ENCODE measurements around the gene COQ8B.
"Not testable (repeated sequence)": the region's sequence is repeated elsewhere in the genome, so short reads cannot be mapped to it uniquely, and the experiment has no call there.

COQ8B gene

DNA sequence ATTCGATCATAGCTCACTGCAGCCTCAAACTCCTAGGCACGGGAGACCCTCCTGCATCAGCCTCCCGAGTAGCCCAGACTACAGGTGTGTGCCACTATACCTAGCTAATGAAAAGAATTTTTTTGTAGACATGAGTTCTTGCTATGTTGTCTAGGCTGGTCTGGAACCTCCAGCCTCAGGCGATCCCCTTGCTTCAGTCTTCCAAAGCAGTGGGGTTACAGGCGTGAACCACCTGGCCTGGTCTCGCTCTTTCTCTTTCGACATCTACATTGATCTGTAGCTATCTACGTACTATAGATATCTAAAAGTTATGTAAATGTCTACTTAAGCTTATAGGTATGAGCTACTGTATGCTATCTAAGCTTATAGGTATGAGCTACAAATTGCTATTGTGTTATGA is 58.7 kb downstream of the COQ8B start:
- H3K27ac ChIP-seq, result no peak overlapping the region
- TF ChIP-seq, protein P1, sequence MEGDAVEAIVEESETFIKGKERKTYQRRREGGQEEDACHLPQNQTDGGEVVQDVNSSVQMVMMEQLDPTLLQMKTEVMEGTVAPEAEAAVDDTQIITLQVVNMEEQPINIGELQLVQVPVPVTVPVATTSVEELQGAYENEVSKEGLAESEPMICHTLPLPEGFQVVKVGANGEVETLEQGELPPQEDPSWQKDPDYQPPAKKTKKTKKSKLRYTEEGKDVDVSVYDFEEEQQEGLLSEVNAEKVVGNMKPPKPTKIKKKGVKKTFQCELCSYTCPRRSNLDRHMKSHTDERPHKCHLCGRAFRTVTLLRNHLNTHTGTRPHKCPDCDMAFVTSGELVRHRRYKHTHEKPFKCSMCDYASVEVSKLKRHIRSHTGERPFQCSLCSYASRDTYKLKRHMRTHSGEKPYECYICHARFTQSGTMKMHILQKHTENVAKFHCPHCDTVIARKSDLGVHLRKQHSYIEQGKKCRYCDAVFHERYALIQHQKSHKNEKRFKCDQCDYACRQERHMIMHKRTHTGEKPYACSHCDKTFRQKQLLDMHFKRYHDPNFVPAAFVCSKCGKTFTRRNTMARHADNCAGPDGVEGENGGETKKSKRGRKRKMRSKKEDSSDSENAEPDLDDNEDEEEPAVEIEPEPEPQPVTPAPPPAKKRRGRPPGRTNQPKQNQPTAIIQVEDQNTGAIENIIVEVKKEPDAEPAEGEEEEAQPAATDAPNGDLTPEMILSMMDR (IDR thresholded peaks at IDR 0.05), result no peak
- no peak for TF ChIP-seq ZFX (IDR thresholded peaks at IDR 0.05; ENCODE audit: borderline replicate concordance)

- H3K27ac ChIP-seq, result not testable (repeated sequence)
Measured at GRCh38 chr19:40655684-40656083, 61.0 kb downstream of the COQ8B start.

DNA sequence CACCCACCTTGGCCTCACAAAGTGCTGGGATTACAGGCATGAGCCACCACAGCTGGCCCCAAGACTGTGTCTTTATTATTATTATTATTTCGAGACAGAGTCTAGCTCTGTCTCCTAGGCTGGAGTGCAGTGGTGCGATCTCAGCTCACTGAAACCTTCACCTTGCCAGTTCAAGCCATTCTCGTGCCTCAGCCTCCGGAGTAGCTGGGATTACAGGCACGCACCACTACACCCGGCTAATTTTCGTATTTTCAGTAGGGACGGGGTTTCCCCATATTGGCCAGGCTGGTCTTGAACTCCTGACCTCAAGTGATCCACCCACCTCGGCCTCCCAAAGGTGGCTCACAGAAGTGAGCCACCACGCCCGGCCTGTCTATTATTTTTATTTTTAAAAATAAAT is 64.4 kb downstream of the COQ8B start:
- H3K27ac ChIP-seq, result not testable (repeated sequence)

GRCh38 chr19:40650749-40651305 is 65.9 kb downstream of the COQ8B start:
- H3K27ac ChIP-seq, result no peak overlapping the region
- TF ChIP-seq, protein P1 (IDR thresholded peaks at IDR 0.05), result no peak
- no peak for TF ChIP-seq ZFX (IDR thresholded peaks at IDR 0.05; ENCODE audit: borderline replicate concordance)

- not testable (repeated sequence) for H3K27ac ChIP-seq
Measured at GRCh38 chr19:40649903-40650675, 66.6 kb downstream of the COQ8B start.

DNA sequence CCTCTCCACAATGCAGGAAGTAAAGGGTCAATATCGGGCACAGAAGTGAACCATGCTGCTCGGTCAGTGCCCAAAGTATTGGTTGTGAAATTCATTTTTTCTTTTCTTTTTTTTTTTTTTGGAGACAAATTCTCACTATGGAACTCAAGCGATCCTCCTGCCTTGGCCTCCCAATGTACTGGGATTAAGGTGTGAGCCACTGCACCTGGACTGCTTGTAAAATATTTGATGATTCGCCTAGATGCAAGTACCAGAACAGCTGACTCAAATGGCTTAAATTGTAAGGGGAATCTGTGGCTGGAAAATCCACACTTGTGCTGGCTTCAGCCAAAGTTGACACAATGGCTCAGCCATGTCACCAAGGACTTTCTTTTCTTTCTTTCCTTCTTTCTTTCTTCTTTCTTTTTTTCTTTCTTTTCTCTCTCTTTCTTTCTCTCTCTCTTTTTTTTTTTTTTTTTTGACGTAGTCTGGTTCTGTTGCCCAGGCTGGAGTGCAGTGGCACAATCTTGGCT is 69.9 kb downstream of the COQ8B start:
- TF ChIP-seq, protein P1 (IDR thresholded peaks at IDR 0.05), result no peak
- TF ChIP-seq ZFX (IDR thresholded peaks at IDR 0.05; ENCODE audit: borderline replicate concordance), result no peak
- peak overlapping the region; percentile 64 for H3K27ac ChIP-seq

DNA sequence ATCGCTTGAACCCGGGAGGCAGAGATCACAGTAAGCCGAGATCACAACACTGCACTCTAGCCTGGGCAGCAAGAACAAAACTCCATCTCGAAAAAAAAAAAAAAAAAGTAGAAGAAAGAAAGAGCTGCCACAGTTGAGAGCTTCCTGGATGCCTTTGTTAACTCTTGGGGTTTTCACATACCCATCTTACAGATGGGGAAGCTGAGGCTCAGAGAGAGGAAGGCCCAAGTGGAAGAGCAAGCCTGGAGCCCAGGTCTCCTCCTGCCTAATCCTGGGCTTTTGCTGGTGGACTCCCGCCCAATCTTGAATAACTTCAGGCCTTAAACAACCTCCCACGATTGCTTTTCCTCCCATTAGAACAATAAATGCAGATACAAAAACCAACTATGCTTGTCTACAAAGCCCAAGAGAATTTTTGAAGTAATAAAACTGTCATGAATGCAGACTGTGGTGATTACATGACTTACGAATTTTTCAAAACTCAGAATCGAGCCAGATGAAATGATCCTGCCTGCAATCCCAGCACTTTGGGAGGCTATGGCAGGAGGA is 73.9 kb downstream of the COQ8B start:
- H3K27ac ChIP-seq, result no peak overlapping the region

GRCh38 chr19:40642051-40642706 is 74.5 kb downstream of the COQ8B start:
- no peak overlapping the region for H3K27ac ChIP-seq
- TF ChIP-seq, protein P1 (IDR thresholded peaks at IDR 0.05), result no peak
- no peak for TF ChIP-seq ZFX (IDR thresholded peaks at IDR 0.05; ENCODE audit: borderline replicate concordance)

More for the DNA sequence above, 73.9 kb downstream of the COQ8B start:
- no peak for TF ChIP-seq ZFX (IDR thresholded peaks at IDR 0.05; ENCODE audit: borderline replicate concordance)
- TF ChIP-seq, protein P1 (IDR thresholded peaks at IDR 0.05), result no peak
